KMS-11 (cell line): Measurements from ENCODE around the gene FBLN1.

ENCODE experiments used
- H2AFZ ChIP-seq: fragments of 200-600 bp; sonication (generic); 2 replicates; pipeline ENCODE4 v1.6.1; 2016; ENCODE audit warnings: antibody characterized with exemption, mixed run types, low read depth
- H3K27ac ChIP-seq: fragments of 200-600 bp; sonication (generic); 2 replicates; pipeline ENCODE4 v1.6.1; 2016; ENCODE audit warnings: mild to moderate bottlenecking, mixed run types
- H3K27me3 ChIP-seq: fragments of 200-600 bp; sonication (generic); 2 replicates; pipeline ENCODE4 v1.6.1; 2017; ENCODE audit warnings: mild to moderate bottlenecking, low read depth, mixed run types, moderate library complexity; ENCODE audit not compliant: insufficient read depth
- H3K36me3 ChIP-seq: fragments of 200-600 bp; sonication (generic); 2 replicates; pipeline ENCODE4 v1.6.1; 2017; ENCODE audit warnings: mild to moderate bottlenecking, mixed run types; ENCODE audit not compliant: insufficient read depth
- H3K4me1 ChIP-seq: fragments of 200-600 bp; sonication (generic); 2 replicates; pipeline ENCODE4 v1.6.1; 2016; ENCODE audit warnings: mild to moderate bottlenecking, low read depth, mixed run types; ENCODE audit not compliant: poor library complexity, severe bottlenecking
- H3K4me2 ChIP-seq: fragments of 200-600 bp; sonication (generic); 2 replicates; pipeline ENCODE4 v1.7.0; 2016; ENCODE audit warnings: mild to moderate bottlenecking, mixed run types
- H3K4me3 ChIP-seq: fragments of 200-600 bp; sonication (generic); IDR thresholded peaks from 2 replicates; pipeline ENCODE4 v1.6.1; 2017; ENCODE audit warnings: low read depth, low read length, mixed read lengths; ENCODE audit not compliant: insufficient read depth
- H3K79me2 ChIP-seq: fragments of 200-600 bp; sonication (generic); 2 replicates; pipeline ENCODE4 v1.6.1; 2016; ENCODE audit warnings: low read depth, mixed run types; ENCODE audit not compliant: insufficient read depth
- H3K9ac ChIP-seq: fragments of 200-600 bp; sonication (generic); 2 replicates; pipeline ENCODE4 v1.6.1; 2016; ENCODE audit warnings: mild to moderate bottlenecking, mixed run types
- H4K20me1 ChIP-seq: fragments of 200-600 bp; sonication (generic); 2 replicates; pipeline ENCODE4 v1.6.1; 2016; ENCODE audit warnings: mild to moderate bottlenecking, mixed run types; ENCODE audit not compliant: insufficient read depth
- TF ChIP-seq, protein P1 (sequence below): fragments of 200-600 bp; sonication (generic); conservative IDR thresholded peaks from 2 replicates; pipeline ENCODE4 v1.6.1; 2017; ENCODE audit warnings: low read depth, mild to moderate bottlenecking, antibody characterized with exemption, low read length, moderate library complexity, mixed read lengths

Gene FBLN1

DNA sequence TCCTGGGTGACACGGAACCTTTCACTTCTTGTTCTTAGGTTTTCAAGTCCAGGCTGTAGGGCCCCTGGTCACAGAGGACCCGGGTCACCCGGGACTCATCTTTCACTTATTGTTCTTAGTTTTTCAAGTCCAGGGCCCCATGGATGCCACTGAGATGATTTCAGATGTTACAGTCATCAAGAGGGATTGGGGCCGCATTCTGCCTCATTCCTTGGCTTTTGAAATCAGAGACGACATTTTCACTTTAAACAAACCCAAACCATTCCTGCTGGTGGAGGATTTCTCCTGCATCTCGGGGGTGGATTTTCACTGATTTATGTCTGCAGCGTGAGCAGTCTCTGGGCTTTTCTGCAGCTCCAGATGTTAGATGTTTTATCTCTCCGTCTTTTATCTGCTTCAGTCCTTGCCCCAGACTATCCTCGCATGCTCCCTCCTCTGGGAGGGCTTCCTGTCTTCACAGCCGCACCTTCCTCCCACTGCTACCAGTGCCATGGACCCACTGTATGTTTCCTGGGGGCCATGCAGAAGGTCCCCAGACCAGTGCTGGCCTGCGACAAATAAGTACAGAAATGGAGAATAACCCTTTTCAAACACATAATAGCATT is 27.4 kb downstream of the FBLN1 start:
- no peak overlapping the region for H3K4me2 ChIP-seq
- H3K36me3 ChIP-seq = no peaks in the 10 kb centered on the region
- H3K4me3 ChIP-seq = no peak overlapping the region
- H3K4me1 ChIP-seq = no peaks in the 10 kb centered on the region
- H3K27me3 ChIP-seq = peaks cover 63% of the 10 kb centered on the region
- H4K20me1 ChIP-seq = no peaks in the 10 kb centered on the region
- H3K79me2 ChIP-seq = no peaks in the 10 kb centered on the region
- H3K9ac ChIP-seq = no peak overlapping the region
- TF ChIP-seq, protein P1, sequence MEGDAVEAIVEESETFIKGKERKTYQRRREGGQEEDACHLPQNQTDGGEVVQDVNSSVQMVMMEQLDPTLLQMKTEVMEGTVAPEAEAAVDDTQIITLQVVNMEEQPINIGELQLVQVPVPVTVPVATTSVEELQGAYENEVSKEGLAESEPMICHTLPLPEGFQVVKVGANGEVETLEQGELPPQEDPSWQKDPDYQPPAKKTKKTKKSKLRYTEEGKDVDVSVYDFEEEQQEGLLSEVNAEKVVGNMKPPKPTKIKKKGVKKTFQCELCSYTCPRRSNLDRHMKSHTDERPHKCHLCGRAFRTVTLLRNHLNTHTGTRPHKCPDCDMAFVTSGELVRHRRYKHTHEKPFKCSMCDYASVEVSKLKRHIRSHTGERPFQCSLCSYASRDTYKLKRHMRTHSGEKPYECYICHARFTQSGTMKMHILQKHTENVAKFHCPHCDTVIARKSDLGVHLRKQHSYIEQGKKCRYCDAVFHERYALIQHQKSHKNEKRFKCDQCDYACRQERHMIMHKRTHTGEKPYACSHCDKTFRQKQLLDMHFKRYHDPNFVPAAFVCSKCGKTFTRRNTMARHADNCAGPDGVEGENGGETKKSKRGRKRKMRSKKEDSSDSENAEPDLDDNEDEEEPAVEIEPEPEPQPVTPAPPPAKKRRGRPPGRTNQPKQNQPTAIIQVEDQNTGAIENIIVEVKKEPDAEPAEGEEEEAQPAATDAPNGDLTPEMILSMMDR = no peak
- H2AFZ ChIP-seq = no peak overlapping the region
- H3K27ac ChIP-seq = no peak overlapping the region

DNA sequence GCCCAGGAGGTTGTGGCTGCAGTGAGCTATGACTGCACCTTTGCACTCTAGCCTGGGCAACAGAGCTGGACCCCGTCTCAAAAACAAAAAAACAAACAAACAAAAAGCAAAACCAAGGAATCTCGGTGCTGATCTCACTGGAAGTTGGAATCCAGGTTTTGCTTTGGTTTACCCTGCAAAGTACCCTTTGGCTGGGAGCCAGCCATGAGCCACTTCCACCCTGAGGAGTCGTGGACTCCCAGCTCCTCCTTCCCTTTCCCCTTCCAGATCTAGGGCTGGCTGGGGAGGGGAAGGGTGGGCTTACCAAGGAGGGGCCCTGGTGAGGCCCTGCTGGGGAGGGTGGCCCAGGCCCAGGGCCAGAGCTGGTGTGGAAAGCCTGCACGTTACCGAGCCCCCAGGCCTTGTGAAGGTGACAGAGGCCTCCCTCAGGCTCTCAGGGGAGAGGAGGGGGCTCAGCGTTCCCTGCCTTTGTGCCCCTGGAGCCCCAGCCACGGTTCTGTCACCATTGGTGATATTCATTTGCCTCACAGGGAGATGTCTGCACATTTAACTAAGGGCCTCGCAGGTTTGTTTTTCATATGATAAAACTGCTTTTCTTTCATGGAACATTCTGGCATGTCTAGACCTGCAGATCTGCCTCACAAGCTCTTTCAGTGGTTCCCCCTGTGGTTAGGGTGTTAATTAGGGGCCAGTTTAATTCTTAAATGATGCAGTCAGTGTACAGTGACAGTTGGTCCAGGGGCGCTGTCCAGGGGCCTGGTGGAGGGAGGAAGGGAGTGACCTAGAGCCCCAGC is 29.0 kb downstream of the FBLN1 start:
- TF ChIP-seq, protein P1 = no peak
- H4K20me1 ChIP-seq = no peaks in the 10 kb centered on the region
- no peak overlapping the region for H2AFZ ChIP-seq
- no peaks in the 10 kb centered on the region for H3K79me2 ChIP-seq
- no peaks in the 10 kb centered on the region for H3K4me1 ChIP-seq
- H3K27ac ChIP-seq = no peak overlapping the region
- no peaks in the 10 kb centered on the region for H3K36me3 ChIP-seq
- H3K9ac ChIP-seq = no peak overlapping the region
- H3K27me3 ChIP-seq = peaks cover 63% of the 10 kb centered on the region
- no peak overlapping the region for H3K4me2 ChIP-seq
- no peak overlapping the region for H3K4me3 ChIP-seq

DNA sequence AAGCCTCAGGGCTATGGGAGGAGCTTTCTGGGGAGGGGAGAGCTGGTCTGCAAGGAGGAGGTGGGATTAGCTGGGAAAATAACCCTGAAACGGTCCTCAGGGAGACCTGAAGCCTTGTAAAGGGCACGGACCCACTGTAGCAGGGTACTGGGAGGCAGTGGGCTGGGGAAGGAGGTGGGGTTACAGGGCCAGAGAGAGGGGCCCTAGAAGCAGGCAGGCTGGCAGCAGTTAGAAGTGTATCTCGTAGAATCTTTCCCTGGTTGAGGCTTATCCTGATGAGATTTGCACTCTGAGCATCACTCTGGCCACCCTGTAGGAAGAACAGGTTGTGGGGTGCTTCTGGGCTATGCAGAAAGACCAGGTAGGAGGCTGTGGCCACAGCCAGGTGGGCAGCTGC is 29.6 kb downstream of the FBLN1 start:
- Histone ChIP-seq H2AFZ (no peak overlapping the region), H3K9ac (no peak overlapping the region), H3K27me3 (peaks cover 61% of the 10 kb centered on the region), H3K4me2 (no peak overlapping the region), H3K36me3 (no peaks in the 10 kb centered on the region), H3K4me3 (no peak overlapping the region), H3K4me1 (no peaks in the 10 kb centered on the region), H4K20me1 (no peaks in the 10 kb centered on the region), H3K79me2 (no peaks in the 10 kb centered on the region), H3K27ac (no peak overlapping the region)
- TF ChIP-seq, protein P1 = no peak

DNA sequence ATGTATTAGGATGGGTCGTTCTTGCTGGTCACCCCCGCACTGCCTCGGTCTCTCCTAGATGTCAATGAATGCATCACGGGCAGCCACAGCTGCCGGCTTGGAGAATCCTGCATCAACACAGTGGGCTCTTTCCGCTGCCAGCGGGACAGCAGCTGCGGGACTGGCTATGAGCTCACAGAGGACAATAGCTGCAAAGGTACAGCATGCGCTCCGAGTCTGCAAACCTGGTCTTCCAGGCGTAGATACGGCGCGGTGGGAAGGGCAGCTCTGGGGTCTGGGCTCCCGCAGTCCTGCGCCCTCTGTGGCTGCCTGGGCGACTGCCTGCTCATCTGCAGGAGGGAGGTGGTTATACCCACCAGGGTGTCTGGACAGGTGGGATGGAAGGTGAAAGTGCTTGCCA is 31.0 kb downstream of the FBLN1 start:
- H3K36me3 ChIP-seq = no peaks in the 10 kb centered on the region
- H4K20me1 ChIP-seq = no peaks in the 10 kb centered on the region
- no peak overlapping the region for H3K27ac ChIP-seq
- no peak overlapping the region for H2AFZ ChIP-seq
- TF ChIP-seq, protein P1 = no peak
- H3K4me1 ChIP-seq = no peaks in the 10 kb centered on the region
- no peak overlapping the region for H3K9ac ChIP-seq
- H3K79me2 ChIP-seq = no peaks in the 10 kb centered on the region
- no peak overlapping the region for H3K4me2 ChIP-seq
- peaks cover 62% of the 10 kb centered on the region for H3K27me3 ChIP-seq
- no peak overlapping the region for H3K4me3 ChIP-seq
